Endothelial cell of umbilical vein (primary cell): ENCODE results near the gene RNU6-8.

ENCODE experiments used
- EZH2 ChIP-seq: IDR thresholded peaks from 2 replicates; pipeline ENCODE4 v1.6.1; 2012; ENCODE audit warnings: borderline replicate concordance, low read depth, mild to moderate bottlenecking, moderate library complexity, low read length, inconsistent platforms; ENCODE audit not compliant: severe bottlenecking
- POLR2A ChIP-seq: IDR thresholded peaks from 2 replicates; pipeline ENCODE4 v1.6.1; 2012; ENCODE audit warnings: low read depth, mild to moderate bottlenecking, control low read depth, low read length
- TF ChIP-seq, protein P1 (sequence below), 2 donors: IDR thresholded peaks; 1 replicate in 1 of 2; 2 replicates in 1 of 2; pipeline ENCODE4 v1.5.1; 2011; ENCODE audit warnings: low read length in 2 of 2, mild to moderate bottlenecking in 2 of 2, moderate library complexity in 2 of 2, control low read depth in 1 of 2, inconsistent platforms in 1 of 2, low read depth in 1 of 2; ENCODE audit not compliant: insufficient read depth in 1 of 2; ENCODE audit errors: extremely low read depth in 1 of 2

GRCh38 chr14:32190673-32191072 is 12.4 kb downstream of the RNU6-8 start:
- TF ChIP-seq POLR2A (no peak), EZH2 (no peak)
- TF ChIP-seq, protein P1, sequence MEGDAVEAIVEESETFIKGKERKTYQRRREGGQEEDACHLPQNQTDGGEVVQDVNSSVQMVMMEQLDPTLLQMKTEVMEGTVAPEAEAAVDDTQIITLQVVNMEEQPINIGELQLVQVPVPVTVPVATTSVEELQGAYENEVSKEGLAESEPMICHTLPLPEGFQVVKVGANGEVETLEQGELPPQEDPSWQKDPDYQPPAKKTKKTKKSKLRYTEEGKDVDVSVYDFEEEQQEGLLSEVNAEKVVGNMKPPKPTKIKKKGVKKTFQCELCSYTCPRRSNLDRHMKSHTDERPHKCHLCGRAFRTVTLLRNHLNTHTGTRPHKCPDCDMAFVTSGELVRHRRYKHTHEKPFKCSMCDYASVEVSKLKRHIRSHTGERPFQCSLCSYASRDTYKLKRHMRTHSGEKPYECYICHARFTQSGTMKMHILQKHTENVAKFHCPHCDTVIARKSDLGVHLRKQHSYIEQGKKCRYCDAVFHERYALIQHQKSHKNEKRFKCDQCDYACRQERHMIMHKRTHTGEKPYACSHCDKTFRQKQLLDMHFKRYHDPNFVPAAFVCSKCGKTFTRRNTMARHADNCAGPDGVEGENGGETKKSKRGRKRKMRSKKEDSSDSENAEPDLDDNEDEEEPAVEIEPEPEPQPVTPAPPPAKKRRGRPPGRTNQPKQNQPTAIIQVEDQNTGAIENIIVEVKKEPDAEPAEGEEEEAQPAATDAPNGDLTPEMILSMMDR (IDR thresholded peaks at IDR 0.05; ENCODE audit: extremely low read depth in 1 of 2, insufficient read depth in 1 of 2, low read depth in 1 of 2, low read length in 2 of 2): no peak
